ENCODE results near the gene DAPK3.
"Not testable (repeated sequence)": the region's sequence is repeated elsewhere in the genome, so short reads cannot be mapped to it uniquely, and the experiment has no call there.

DAPK3 gene

DNA sequence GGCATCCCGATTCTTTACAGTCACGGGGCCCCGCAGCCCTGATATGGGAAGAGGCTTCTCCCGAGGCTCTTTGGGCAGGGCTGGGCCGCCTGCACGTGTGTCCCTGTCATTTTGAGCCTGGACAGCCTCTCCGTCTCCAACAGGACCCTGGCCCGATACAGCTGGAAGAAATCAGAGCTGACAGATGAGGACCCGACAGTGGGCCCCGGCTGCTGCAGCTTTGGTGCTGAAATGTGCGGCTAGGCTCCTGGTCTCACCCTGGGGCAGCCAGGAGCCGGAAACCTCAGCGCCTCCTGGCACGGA lies 39.9 kb upstream of the DAPK3 start:
- DNase-seq (ENCODE audit: low read depth), result no peak
- TF ChIP-seq, protein P1, sequence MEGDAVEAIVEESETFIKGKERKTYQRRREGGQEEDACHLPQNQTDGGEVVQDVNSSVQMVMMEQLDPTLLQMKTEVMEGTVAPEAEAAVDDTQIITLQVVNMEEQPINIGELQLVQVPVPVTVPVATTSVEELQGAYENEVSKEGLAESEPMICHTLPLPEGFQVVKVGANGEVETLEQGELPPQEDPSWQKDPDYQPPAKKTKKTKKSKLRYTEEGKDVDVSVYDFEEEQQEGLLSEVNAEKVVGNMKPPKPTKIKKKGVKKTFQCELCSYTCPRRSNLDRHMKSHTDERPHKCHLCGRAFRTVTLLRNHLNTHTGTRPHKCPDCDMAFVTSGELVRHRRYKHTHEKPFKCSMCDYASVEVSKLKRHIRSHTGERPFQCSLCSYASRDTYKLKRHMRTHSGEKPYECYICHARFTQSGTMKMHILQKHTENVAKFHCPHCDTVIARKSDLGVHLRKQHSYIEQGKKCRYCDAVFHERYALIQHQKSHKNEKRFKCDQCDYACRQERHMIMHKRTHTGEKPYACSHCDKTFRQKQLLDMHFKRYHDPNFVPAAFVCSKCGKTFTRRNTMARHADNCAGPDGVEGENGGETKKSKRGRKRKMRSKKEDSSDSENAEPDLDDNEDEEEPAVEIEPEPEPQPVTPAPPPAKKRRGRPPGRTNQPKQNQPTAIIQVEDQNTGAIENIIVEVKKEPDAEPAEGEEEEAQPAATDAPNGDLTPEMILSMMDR (IDR thresholded peaks at IDR 0.05; ENCODE audit: insufficient read depth, low read depth, low read length, missing control alignments), result no peak
- H3K4me3 ChIP-seq (ENCODE audit: low read length), result no peak overlapping the region

- DNase-seq (ENCODE audit: low read depth), result no peak
- TF ChIP-seq, protein P1 (IDR thresholded peaks at IDR 0.05; ENCODE audit: insufficient read depth, low read depth, low read length, missing control alignments), result no peak
- H3K4me3 ChIP-seq (ENCODE audit: low read length), result no peak overlapping the region
These were observed 39.3 kb upstream of the DAPK3 start for GRCh38 chr19:4009990-4010807.

GRCh38 chr19:4007836-4008539 lies 37.1 kb upstream of the DAPK3 start:
- TF ChIP-seq, protein P1 (IDR thresholded peaks at IDR 0.05; ENCODE audit: insufficient read depth, low read depth, low read length, missing control alignments), result no peak
- DNase-seq (ENCODE audit: low read depth), result no peak
- peak overlapping the region; percentile 86 for H3K4me3 ChIP-seq (ENCODE audit: low read length)

- peak; percentile 96 for DNase-seq (ENCODE audit: low read depth)
- peak within 1 kb of the TSS; percentile 86 for H3K4me3 ChIP-seq (ENCODE audit: low read length)
- TF ChIP-seq, protein P1 (IDR thresholded peaks at IDR 0.05; ENCODE audit: insufficient read depth, low read depth, low read length, missing control alignments), result no peak
These were observed 36.3 kb upstream of the DAPK3 start, which contains the start of gene PIAS4 for GRCh38 chr19:4007021-4007835. PIAS4 (plus strand) TSS chr19:4007736; CDS start chr19:4007761, 25 bp downstream.

- DNase-seq (ENCODE audit: low read depth); H3K4me3 ChIP-seq (ENCODE audit: low read length): not testable (repeated sequence)
These were observed 34.5 kb upstream of the DAPK3 start for GRCh38 chr19:4005436-4005835.

GRCh38 chr19:4000798-4001197 lies 29.9 kb upstream of the DAPK3 start:
- H3K4me3 ChIP-seq (ENCODE audit: low read length); DNase-seq (ENCODE audit: low read depth): not testable (repeated sequence)

DNA sequence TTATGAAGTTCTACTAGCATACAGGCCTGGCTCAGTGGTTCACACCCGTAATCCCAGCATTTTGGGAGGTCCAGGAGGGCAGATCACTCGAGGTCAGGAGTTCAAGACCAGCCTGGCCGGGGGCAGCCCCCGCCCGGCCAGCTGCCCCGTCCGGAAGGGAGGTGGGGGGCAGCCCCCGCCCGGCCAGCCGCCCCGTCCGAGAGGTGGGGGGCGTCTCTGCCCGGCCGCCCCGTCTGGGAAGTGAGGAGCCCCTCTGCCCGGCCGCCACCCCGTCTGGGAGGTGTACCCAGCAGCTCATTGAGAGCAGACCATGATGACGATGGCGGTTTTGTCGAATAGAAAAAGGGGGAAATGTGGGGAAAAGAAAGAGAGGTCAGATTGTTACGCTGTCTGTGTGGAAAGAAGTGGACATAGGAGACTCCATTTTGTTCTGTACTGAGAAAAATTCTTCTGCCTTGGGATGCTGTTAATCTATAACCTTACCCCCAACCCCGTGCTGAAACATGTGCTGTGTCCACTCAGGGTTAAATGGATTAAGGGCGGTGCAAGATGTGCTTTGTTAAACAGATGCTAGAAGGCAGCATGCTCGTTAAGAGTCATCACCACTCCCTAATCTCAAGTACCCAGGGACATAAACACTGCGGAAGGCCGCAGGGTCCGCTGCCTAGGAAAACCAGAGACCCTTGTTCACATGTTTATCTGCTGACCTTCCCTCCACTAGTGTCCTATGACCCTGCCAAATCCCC lies 27.9 kb upstream of the DAPK3 start:
- not testable (repeated sequence) for DNase-seq (ENCODE audit: low read depth); H3K4me3 ChIP-seq (ENCODE audit: low read length)

- TF ChIP-seq, protein P1 (IDR thresholded peaks at IDR 0.05; ENCODE audit: insufficient read depth, low read depth, low read length, missing control alignments), result no peak
- H3K4me3 ChIP-seq (ENCODE audit: low read length), result no peak overlapping the region
- DNase-seq (ENCODE audit: low read depth), result no peak
These were observed 24.7 kb upstream of the DAPK3 start for GRCh38 chr19:3995607-3996006.
